Fibroblast of peridontal ligament (primary cell): ENCODE data around the gene MAN1A1.
A peak's percentile ranks its signal among the peaks of the same experiment; 100 is the strongest.

Experiments used
- DNase-seq: peaks from one replicate; pipeline ENCODE4 v3.0.0-alpha.2; 2010; ENCODE audit errors: extremely low read depth

Gene MAN1A1

GRCh38 chr6:119270545-119270944 is 79.0 kb downstream of the MAN1A1 start:
- no peak for DNase-seq

GRCh38 chr6:119269266-119270103 is 80.1 kb downstream of the MAN1A1 start:
- DNase-seq = no peak

GRCh38 chr6:119267126-119267905 is 82.2 kb downstream of the MAN1A1 start:
- DNase-seq = no peak

- no peak for DNase-seq
Measured at GRCh38 chr6:119264854-119265397, 84.6 kb downstream of the MAN1A1 start.

- no peak for DNase-seq
Measured at GRCh38 chr6:119262612-119263011, 86.9 kb downstream of the MAN1A1 start.

- DNase-seq = no peak
Measured at GRCh38 chr6:119261944-119262284, 87.6 kb downstream of the MAN1A1 start.

- no peak for DNase-seq
Measured at GRCh38 chr6:119259027-119259426, 90.5 kb downstream of the MAN1A1 start.

- DNase-seq = no peak
Measured at GRCh38 chr6:119257726-119258125, 91.8 kb downstream of the MAN1A1 start.

- DNase-seq = no peak
Measured at GRCh38 chr6:119256978-119257462, 92.5 kb downstream of the MAN1A1 start.

- no peak for DNase-seq
Measured at GRCh38 chr6:119256392-119256791, 93.2 kb downstream of the MAN1A1 start.

- no peak for DNase-seq
Measured at GRCh38 chr6:119255492-119255891, 94.1 kb downstream of the MAN1A1 start.

GRCh38 chr6:119250036-119250435 is 99.5 kb downstream of the MAN1A1 start:
- DNase-seq = no peak

GRCh38 chr6:119249319-119249718 is 100.2 kb downstream of the MAN1A1 start:
- no peak for DNase-seq

- no peak for DNase-seq
Measured at GRCh38 chr6:119247504-119247903, 102.1 kb downstream of the MAN1A1 start.

- no peak for DNase-seq
Measured at GRCh38 chr6:119243657-119244056, 105.9 kb downstream of the MAN1A1 start.

- no peak for DNase-seq
Measured at GRCh38 chr6:119243037-119243436, 106.5 kb downstream of the MAN1A1 start.

- no peak for DNase-seq
Measured at GRCh38 chr6:119241540-119242309, 107.8 kb downstream of the MAN1A1 start.

- peak; percentile 67 for DNase-seq
Measured at GRCh38 chr6:119241111-119241465, 108.5 kb downstream of the MAN1A1 start.

GRCh38 chr6:119240257-119241110 is 109.1 kb downstream of the MAN1A1 start:
- DNase-seq = no peak

- DNase-seq = no peak
Measured at GRCh38 chr6:119237177-119237715, 112.3 kb downstream of the MAN1A1 start.

GRCh38 chr6:119234941-119235340 is 114.6 kb downstream of the MAN1A1 start:
- no peak for DNase-seq
